Retinal pigment epithelial cell (primary cell): ENCODE data around the gene PANK1.

ENCODE experiments used
- DNase-seq: peaks from one replicate; pipeline ENCODE4 v3.0.0-alpha.2; 2010; ENCODE audit warnings: low read depth
- H3K4me3 ChIP-seq: 2 replicates; pipeline ENCODE4 v1.5.1; 2011; ENCODE audit warnings: mild to moderate bottlenecking, low read length, control low read depth, moderate library complexity
- TF ChIP-seq, protein P1 (sequence below): conservative IDR thresholded peaks from 2 replicates; pipeline ENCODE4 v1.5.1; 2011; ENCODE audit warnings: low read depth, low read length, control low read depth, inconsistent platforms

PANK1 gene

GRCh38 chr10:89664203-89664602 lies 19.2 kb upstream of the PANK1 start:
- DNase-seq = no peak
- TF ChIP-seq, protein P1, sequence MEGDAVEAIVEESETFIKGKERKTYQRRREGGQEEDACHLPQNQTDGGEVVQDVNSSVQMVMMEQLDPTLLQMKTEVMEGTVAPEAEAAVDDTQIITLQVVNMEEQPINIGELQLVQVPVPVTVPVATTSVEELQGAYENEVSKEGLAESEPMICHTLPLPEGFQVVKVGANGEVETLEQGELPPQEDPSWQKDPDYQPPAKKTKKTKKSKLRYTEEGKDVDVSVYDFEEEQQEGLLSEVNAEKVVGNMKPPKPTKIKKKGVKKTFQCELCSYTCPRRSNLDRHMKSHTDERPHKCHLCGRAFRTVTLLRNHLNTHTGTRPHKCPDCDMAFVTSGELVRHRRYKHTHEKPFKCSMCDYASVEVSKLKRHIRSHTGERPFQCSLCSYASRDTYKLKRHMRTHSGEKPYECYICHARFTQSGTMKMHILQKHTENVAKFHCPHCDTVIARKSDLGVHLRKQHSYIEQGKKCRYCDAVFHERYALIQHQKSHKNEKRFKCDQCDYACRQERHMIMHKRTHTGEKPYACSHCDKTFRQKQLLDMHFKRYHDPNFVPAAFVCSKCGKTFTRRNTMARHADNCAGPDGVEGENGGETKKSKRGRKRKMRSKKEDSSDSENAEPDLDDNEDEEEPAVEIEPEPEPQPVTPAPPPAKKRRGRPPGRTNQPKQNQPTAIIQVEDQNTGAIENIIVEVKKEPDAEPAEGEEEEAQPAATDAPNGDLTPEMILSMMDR = no peak
- H3K4me3 ChIP-seq = no peak overlapping the region

DNA sequence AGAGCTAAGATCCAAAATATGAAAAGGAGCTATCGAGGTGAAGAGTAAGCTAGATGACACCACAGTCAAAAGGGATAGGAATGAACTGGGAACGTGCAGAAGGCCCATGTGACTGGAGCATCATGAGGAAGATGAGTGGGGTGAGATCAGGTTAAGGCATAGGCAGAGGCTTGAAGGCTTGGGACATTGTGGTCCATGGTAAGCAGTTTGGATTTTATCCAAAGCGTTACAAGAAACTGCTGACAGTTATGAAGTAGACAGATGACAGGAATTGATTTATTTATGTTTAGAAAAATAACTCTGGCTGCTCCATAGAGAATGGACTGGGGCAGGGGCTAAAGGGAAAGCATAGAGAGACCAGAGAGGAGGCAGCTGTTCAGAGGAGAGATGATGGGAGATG lies 18.1 kb upstream of the PANK1 start:
- DNase-seq = no peak
- TF ChIP-seq, protein P1 = no peak

GRCh38 chr10:89662596-89662995 lies 17.6 kb upstream of the PANK1 start:
- TF ChIP-seq, protein P1 = no peak
- H3K4me3 ChIP-seq = no peak overlapping the region
- no peak for DNase-seq

More for the DNA sequence above, 18.1 kb upstream of the PANK1 start:
- no peak overlapping the region for H3K4me3 ChIP-seq

GRCh38 chr10:89659143-89660131 lies 14.4 kb upstream of the PANK1 start:
- no peak overlapping the region for H3K4me3 ChIP-seq
- TF ChIP-seq, protein P1 = no peak
- no peak for DNase-seq

DNA sequence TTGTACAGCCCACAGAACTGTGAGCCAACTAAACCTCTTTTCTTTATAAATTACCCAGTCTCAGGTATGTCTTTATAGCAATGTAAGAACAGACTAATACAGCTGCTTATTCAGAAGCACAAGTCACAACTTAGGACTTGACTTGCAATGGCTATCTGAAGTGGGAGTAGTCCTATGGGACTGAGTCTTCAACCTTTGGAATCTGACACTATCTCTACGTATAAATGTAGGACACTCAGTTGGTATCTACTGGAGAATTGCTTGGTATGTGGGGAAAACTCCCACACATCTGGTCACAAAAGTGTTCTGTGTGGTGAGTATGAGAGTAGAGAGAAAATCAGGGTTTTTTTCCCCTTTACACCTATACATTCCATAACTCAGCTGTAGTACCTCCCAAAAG lies 12.3 kb upstream of the PANK1 start:
- no peak overlapping the region for H3K4me3 ChIP-seq
- no peak for DNase-seq
- TF ChIP-seq, protein P1 = no peak

DNA sequence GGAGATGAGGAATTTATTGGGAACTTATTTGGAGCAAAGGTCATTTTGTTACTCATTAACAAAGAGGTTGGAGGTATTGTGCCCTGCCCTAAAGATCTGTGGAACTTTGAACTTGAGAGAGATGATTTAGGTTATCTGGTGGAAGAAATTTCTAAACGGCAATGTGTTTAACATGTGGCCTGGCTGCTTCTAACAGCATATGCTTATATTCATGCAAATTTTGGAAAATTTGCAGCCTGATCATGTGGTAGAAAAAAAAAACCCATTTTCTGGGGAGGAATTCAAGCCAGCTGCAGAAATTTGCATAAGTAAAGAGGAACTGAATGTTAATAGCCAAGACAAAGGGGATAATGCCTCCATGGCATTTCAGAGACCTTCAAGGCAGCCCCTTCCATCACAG lies 10.7 kb upstream of the PANK1 start:
- no peak for DNase-seq
- TF ChIP-seq, protein P1 = no peak
- no peak overlapping the region for H3K4me3 ChIP-seq

GRCh38 chr10:89653410-89653869 lies 8.4 kb upstream of the PANK1 start:
- no peak overlapping the region for H3K4me3 ChIP-seq
- peak; percentile 85 for DNase-seq
- TF ChIP-seq, protein P1 = no peak
